Endothelial cell of umbilical vein (primary cell): ENCODE measurements around the gene CDC25A. TPM values are rescaled to one million over a fixed set of nuclear protein-coding genes. Genes with fewer than 3 reads are reported as not detected.

Source experiments
- BruUV-seq: library from RNA; stranded (reverse); fragments of 400-500 nt; replicated peaks from 2 replicates; lab custom pipeline; 2021; lab: Mats Ljungman, UMichigan
- CTCF ChIA-PET: fragments of 300-600, 350-600 bp; sonication (Branson Sonifier 250); formaldehyde crosslinking; loops from one replicate; lab custom pipeline; 2021; ENCODE audit warnings: antibody characterized with exemption, inconsistent platforms; lab: Charles Lee
- POLR2A ChIA-PET: fragments of 300-600, 350-600 bp; sonication (Branson Sonifier 250); formaldehyde crosslinking; loops from one replicate; lab custom pipeline; 2021; ENCODE audit warnings: antibody characterized with exemption, inconsistent platforms; lab: Charles Lee
- DNase-seq: peaks from one replicate; pipeline ENCODE4 v3.0.0-alpha.2; 2011; ENCODE audit warnings: low read depth, low spot score
- FAIRE-seq: peaks from 2 replicates; lab custom pipeline; 2011; peaks lifted over from hg19 to GRCh38; lab: Jason Lieb, UNC
- H2AFZ ChIP-seq: 2 replicates; pipeline ENCODE4 v1.6.0; 2012; ENCODE audit warnings: low read depth, low read length, control low read depth, inconsistent platforms
- H3K27ac ChIP-seq: 2 replicates; pipeline ENCODE4 v1.5.1; 2011; ENCODE audit warnings: low read depth, mild to moderate bottlenecking, control low read depth, low read length, moderate library complexity; ENCODE audit not compliant: insufficient read depth
- H3K27me3 ChIP-seq, 2 experiments: 2 replicates each; pipeline versions ENCODE4 v1.6.0 to v1.6.1; 2011; ENCODE audit warnings: low read length in 2 of 2, mixed read lengths in 1 of 2; ENCODE audit not compliant: control insufficient read depth in 2 of 2, insufficient read depth in 2 of 2
- H3K36me3 ChIP-seq, 2 experiments: 2 replicates in 1 of 2; 3 replicates in 1 of 2; pipeline ENCODE4 v1.5.1; 2011; ENCODE audit warnings: low read length in 2 of 2, mild to moderate bottlenecking in 1 of 2, moderate library complexity in 1 of 2; ENCODE audit not compliant: control insufficient read depth in 2 of 2, insufficient read depth in 2 of 2; ENCODE audit errors: extremely low read depth in 1 of 2
- H3K4me1 ChIP-seq: 3 replicates; pipeline ENCODE4 v1.5.1; 2011; ENCODE audit warnings: mild to moderate bottlenecking, low read length; ENCODE audit not compliant: control insufficient read depth, insufficient read depth; ENCODE audit errors: extremely low read depth
- H3K4me2 ChIP-seq: 2 replicates; pipeline ENCODE4 v1.6.1; 2011; ENCODE audit warnings: low read length, control low read depth, mixed read lengths; ENCODE audit not compliant: insufficient read depth
- H3K4me3 ChIP-seq, 3 experiments: fragments of 200-600 bp in 1 of 3; sonication (generic), shearing (Covaris generic) in 1 of 3; replicated peaks in 1 of 3; 2 replicates each; pipeline ENCODE4 v1.5.1; 2011 to 2016; ENCODE audit warnings: control low read depth in 3 of 3, low read length in 3 of 3, mild to moderate bottlenecking in 2 of 3, inconsistent platforms in 1 of 3, low read depth in 1 of 3, moderate library complexity in 1 of 3; ENCODE audit not compliant: insufficient read depth in 1 of 3
- H3K79me2 ChIP-seq: 2 replicates; pipeline ENCODE4 v1.6.0; 2012; ENCODE audit warnings: low read length, inconsistent platforms; ENCODE audit not compliant: control insufficient read depth, insufficient read depth
- H3K9ac ChIP-seq: replicated peaks from 2 replicates; pipeline ENCODE3; 2011; ENCODE audit warnings: low read length, control low read depth; ENCODE audit not compliant: insufficient read depth; ENCODE audit errors: extremely low read depth
- H3K9me1 ChIP-seq: replicated peaks from 3 replicates; pipeline ENCODE4 v1.6.0; 2011; ENCODE audit warnings: mild to moderate bottlenecking, low read length; ENCODE audit not compliant: control insufficient read depth, insufficient read depth; ENCODE audit errors: extremely low read depth
- H3K9me3 ChIP-seq: replicated peaks from 2 replicates; pipeline ENCODE4 v1.5.1; 2012; ENCODE audit warnings: low read length, inconsistent platforms; ENCODE audit not compliant: control insufficient read depth, insufficient read depth
- H4K20me1 ChIP-seq: replicated peaks from 2 replicates; pipeline ENCODE3; 2011; ENCODE audit warnings: mild to moderate bottlenecking, low read length; ENCODE audit not compliant: control insufficient read depth, insufficient read depth; ENCODE audit errors: extremely low read depth
- EZH2 ChIP-seq: IDR thresholded peaks from 2 replicates; pipeline ENCODE4 v1.6.1; 2012; ENCODE audit warnings: borderline replicate concordance, low read depth, mild to moderate bottlenecking, moderate library complexity, low read length, inconsistent platforms; ENCODE audit not compliant: severe bottlenecking
- FOS ChIP-seq: IDR thresholded peaks from 2 replicates; pipeline ENCODE4 v1.6.1; 2011; ENCODE audit warnings: mild to moderate bottlenecking, low read length, moderate library complexity, borderline replicate concordance; ENCODE audit not compliant: insufficient read depth
- GATA2 ChIP-seq: IDR thresholded peaks from 2 replicates; pipeline ENCODE4 v1.7.0; 2011; ENCODE audit warnings: low read depth, mild to moderate bottlenecking, moderate library complexity, mixed read lengths, low read length; ENCODE audit not compliant: insufficient read length, insufficient read depth
- JUN ChIP-seq: IDR thresholded peaks from 2 replicates; pipeline ENCODE4 v1.6.1; 2011; ENCODE audit warnings: borderline replicate concordance, low read depth; ENCODE audit not compliant: insufficient read length, insufficient read depth
- MYC ChIP-seq: IDR thresholded peaks from one replicate; pipeline ENCODE4 v1.6.1; 2011; ENCODE audit warnings: mild to moderate bottlenecking, low read depth, low read length
- POLR2A ChIP-seq: IDR thresholded peaks from 2 replicates; pipeline ENCODE4 v1.6.1; 2012; ENCODE audit warnings: low read depth, mild to moderate bottlenecking, control low read depth, low read length
- POLR2AphosphoS5 ChIP-seq: IDR thresholded peaks from 2 replicates; pipeline ENCODE4 v1.6.1; 2012; ENCODE audit warnings: low read depth, mild to moderate bottlenecking, control low read depth, low read length, moderate library complexity; ENCODE audit not compliant: insufficient read depth
- dilution Hi-C: fragments of 300-500 bp; cut with MboI; formaldehyde crosslinking; loops from one replicate; pipeline ENCODE4 v1.15.0; 2019; ENCODE audit warnings: low sequenced_read_pairs; ENCODE audit not compliant: extremely low pct_ligation_motif_present
- intact Hi-C: fragments of 100-400 bp; cut with micrococcal nuclease; formaldehyde crosslinking; loops from one replicate; pipeline ENCODE4 v1.10.0; 2022
- polyA plus RNA-seq, 4 experiments: library from polyadenylated mRNA; depleted of rRNA in 3 of 4; stranded (reverse) in 3 of 4; unstranded in 1 of 4; fragments of >200 nt; gene quantifications; 2 replicates each; pipeline versions ENCODE4 v1.2.1 to v1.2.3, GENCODE V29; 2011 to 2012; ENCODE audit warnings: missing spikeins in 1 of 4
- total RNA-seq: library from RNA; stranded (reverse); gene quantifications from 2 replicates; pipeline ENCODE4 v1.2.3, GENCODE V29; 2021
- TF ChIP-seq, protein P1 (sequence below), 2 donors: IDR thresholded peaks; 1 replicate in 1 of 2; 2 replicates in 1 of 2; pipeline ENCODE4 v1.5.1; 2011; ENCODE audit warnings: low read length in 2 of 2, mild to moderate bottlenecking in 2 of 2, moderate library complexity in 2 of 2, control low read depth in 1 of 2, inconsistent platforms in 1 of 2, low read depth in 1 of 2; ENCODE audit not compliant: insufficient read depth in 1 of 2; ENCODE audit errors: extremely low read depth in 1 of 2
- TF ChIP-seq, protein P2 (sequence below): IDR thresholded peaks from 2 replicates; pipeline ENCODE4 v1.6.1; 2011; ENCODE audit not compliant: insufficient read depth, insufficient read length

CDC25A gene
- total and polyA plus RNA-seq, 2 donors (not counting 3 experiments of a cell fraction or from before 2014, with no cell fraction given) = 5.5 to 18.4 TPM

DNA sequence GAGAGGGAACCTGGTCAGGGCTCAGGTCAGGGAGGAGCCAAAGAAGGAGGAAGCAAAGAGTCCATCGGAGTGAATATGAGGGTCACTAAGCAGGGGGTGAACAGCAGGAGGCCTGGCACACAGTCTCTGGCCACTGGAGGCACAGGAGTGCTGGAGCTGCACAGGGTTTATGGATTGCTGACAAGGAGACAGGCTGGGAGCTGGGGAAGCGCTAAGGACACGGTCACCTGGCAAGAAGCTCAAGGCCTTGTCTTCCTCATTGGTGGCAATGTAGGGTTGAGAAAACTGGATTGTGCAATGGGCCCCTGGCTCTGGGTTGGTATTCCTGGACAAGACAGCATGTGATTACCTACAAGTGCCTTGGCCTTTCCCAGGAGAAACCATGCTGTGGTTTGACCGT, 29.2 kb upstream of the CDC25A start:
- intact Hi-C loops = no loop called here
- Histone ChIP-seq H3K27ac (no peak overlapping the region), H3K9ac (no peak overlapping the region), H3K4me2 (no peak overlapping the region), H3K79me2 (no peaks in the 10 kb centered on the region), H3K9me1 (no peaks in the 10 kb centered on the region), H3K36me3 (no peaks in the 10 kb centered on the region), H3K4me3 (no peak overlapping the region), H3K4me1 (no peaks in the 10 kb centered on the region), H3K9me3 (no peaks in the 10 kb centered on the region), H2AFZ (no peak overlapping the region), H4K20me1 (no peaks in the 10 kb centered on the region), H3K27me3 (peaks cover 0 to 13% of the 10 kb centered on the region in 2 experiments)
- no peak for FAIRE-seq
- CTCF ChIA-PET = no interaction called here
- dilution Hi-C loops = no loop called here
- no TSS peak for BruUV-seq
- POLR2A ChIA-PET = no interaction called here
- TF ChIP-seq EZH2 = no peak
- TF ChIP-seq POLR2A = no peak
- TF ChIP-seq, protein P1, sequence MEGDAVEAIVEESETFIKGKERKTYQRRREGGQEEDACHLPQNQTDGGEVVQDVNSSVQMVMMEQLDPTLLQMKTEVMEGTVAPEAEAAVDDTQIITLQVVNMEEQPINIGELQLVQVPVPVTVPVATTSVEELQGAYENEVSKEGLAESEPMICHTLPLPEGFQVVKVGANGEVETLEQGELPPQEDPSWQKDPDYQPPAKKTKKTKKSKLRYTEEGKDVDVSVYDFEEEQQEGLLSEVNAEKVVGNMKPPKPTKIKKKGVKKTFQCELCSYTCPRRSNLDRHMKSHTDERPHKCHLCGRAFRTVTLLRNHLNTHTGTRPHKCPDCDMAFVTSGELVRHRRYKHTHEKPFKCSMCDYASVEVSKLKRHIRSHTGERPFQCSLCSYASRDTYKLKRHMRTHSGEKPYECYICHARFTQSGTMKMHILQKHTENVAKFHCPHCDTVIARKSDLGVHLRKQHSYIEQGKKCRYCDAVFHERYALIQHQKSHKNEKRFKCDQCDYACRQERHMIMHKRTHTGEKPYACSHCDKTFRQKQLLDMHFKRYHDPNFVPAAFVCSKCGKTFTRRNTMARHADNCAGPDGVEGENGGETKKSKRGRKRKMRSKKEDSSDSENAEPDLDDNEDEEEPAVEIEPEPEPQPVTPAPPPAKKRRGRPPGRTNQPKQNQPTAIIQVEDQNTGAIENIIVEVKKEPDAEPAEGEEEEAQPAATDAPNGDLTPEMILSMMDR (IDR thresholded peaks at IDR 0.05; ENCODE audit: extremely low read depth in 1 of 2, insufficient read depth in 1 of 2, low read depth in 1 of 2, low read length in 2 of 2) = no peak
- TF ChIP-seq POLR2AphosphoS5 = no peak
- DNase-seq = no peak

DNA sequence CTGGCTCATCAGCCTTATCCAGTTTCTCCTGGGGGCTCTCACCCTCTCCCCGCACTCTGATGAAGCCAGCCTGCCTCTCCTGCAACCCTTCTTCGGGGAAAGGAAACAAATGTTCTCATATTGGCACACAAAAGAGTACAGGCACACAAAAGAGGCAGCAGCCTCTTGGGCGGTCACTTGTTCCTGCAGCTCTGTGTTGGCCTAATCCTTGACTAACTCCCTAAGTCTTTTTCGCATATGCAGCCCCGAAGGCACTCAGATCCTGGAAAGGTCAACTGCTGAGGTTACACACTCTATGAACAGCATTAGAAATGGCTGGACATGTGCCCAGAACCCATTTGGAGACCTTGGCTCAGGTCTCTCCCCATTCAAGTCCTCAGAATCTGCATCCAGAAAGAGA, 27.7 kb upstream of the CDC25A start:
- Histone ChIP-seq H3K4me3 (no peak overlapping the region), H3K9me1 (no peaks in the 10 kb centered on the region), H4K20me1 (no peaks in the 10 kb centered on the region), H3K36me3 (no peaks in the 10 kb centered on the region), H3K9ac (no peak overlapping the region), H3K9me3 (no peaks in the 10 kb centered on the region), H3K27ac (no peak overlapping the region), H3K79me2 (no peaks in the 10 kb centered on the region), H3K4me2 (no peak overlapping the region), H2AFZ (no peak overlapping the region), H3K4me1 (no peaks in the 10 kb centered on the region), H3K27me3 (peaks cover 0 to 11% of the 10 kb centered on the region in 2 experiments)
- no peak for TF ChIP-seq EZH2
- TF ChIP-seq FOS = no peak
- no peak for TF ChIP-seq JUN
- TF ChIP-seq MYC = no peak
- TF ChIP-seq, protein P2, sequence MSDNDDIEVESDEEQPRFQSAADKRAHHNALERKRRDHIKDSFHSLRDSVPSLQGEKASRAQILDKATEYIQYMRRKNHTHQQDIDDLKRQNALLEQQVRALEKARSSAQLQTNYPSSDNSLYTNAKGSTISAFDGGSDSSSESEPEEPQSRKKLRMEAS = no peak
- no peak for TF ChIP-seq GATA2
- TF ChIP-seq, protein P1 (IDR thresholded peaks at IDR 0.05; ENCODE audit: extremely low read depth in 1 of 2, insufficient read depth in 1 of 2, low read depth in 1 of 2, low read length in 2 of 2) = no peak
- TF ChIP-seq POLR2AphosphoS5 = no peak
- TF ChIP-seq POLR2A = no peak
- no TSS peak for BruUV-seq
- DNase-seq (no peak), FAIRE-seq (no peak)
- POLR2A ChIA-PET = no interaction called here
- intact Hi-C loops (no loop called here), dilution Hi-C loops (no loop called here)
- CTCF ChIA-PET = interaction anchor here (1.1 kb wide), 1 partner anchor 220 kb away, joined by 5 read pairs; no protein-coding TSS in a partner anchor
